ENCODE measurements around the gene NPY2R.

Gene NPY2R

DNA sequence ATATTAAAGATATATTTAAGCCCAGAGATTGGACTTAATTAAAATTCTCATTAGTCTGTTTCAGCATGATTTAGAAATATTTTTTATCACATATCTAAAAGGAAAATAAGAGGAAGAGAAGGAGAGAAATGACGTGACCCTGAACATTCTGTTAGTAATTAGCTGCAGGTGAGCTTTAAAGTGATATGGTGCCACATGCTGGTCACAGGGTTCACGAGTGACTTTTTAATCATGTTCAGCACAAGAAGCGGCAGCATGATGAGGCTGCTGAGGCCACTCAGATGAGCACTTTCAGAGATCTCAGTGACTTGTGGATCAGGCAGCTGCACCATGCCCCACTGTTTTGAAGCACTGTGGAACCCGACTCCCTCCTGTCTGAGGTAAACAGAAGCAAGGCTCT, 37.9 kb upstream of the NPY2R start:
- Histone ChIP-seq H2AFZ (ENCODE audit: low read length) (no peak overlapping the region), H3K4me1 (ENCODE audit: insufficient read depth, low read length, severe bottlenecking) (no peaks in the 10 kb centered on the region), H3K4me3 (ENCODE audit: low read depth, low read length, poor library complexity, severe bottlenecking) (no peak overlapping the region), H4K20me1 (ENCODE audit: insufficient read depth, low read length) (no peaks in the 10 kb centered on the region), H3K4me2 (ENCODE audit: low read length) (no peak overlapping the region), H3K9me2 (ENCODE audit: low read depth, low read length) (no peaks in the 10 kb centered on the region), H3K27me3 (ENCODE audit: insufficient read depth, low read length) (no peaks in the 10 kb centered on the region), H3K36me3 (ENCODE audit: insufficient read depth, low read length) (no peaks in the 10 kb centered on the region), H3K9me3 (ENCODE audit: low read length) (no peaks in the 10 kb centered on the region), H3F3A (ENCODE audit: insufficient read depth, low read length) (no peaks in the 10 kb centered on the region), H3K79me2 (ENCODE audit: insufficient read depth, low read length) (no peaks in the 10 kb centered on the region), H3K27ac (ENCODE audit: low read depth, low read length, poor library complexity, severe bottlenecking) (no peak overlapping the region), H3K9ac (ENCODE audit: low read length) (no peak overlapping the region)
- TF ChIP-seq EZH2 (IDR thresholded peaks at IDR 0.05; ENCODE audit: borderline replicate concordance, low read length) = no peak
- TF ChIP-seq, protein P1, sequence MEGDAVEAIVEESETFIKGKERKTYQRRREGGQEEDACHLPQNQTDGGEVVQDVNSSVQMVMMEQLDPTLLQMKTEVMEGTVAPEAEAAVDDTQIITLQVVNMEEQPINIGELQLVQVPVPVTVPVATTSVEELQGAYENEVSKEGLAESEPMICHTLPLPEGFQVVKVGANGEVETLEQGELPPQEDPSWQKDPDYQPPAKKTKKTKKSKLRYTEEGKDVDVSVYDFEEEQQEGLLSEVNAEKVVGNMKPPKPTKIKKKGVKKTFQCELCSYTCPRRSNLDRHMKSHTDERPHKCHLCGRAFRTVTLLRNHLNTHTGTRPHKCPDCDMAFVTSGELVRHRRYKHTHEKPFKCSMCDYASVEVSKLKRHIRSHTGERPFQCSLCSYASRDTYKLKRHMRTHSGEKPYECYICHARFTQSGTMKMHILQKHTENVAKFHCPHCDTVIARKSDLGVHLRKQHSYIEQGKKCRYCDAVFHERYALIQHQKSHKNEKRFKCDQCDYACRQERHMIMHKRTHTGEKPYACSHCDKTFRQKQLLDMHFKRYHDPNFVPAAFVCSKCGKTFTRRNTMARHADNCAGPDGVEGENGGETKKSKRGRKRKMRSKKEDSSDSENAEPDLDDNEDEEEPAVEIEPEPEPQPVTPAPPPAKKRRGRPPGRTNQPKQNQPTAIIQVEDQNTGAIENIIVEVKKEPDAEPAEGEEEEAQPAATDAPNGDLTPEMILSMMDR (IDR thresholded peaks at IDR 0.05; ENCODE audit: low read length) = no peak

GRCh38 chr4:155173371-155173770, 35.1 kb upstream of the NPY2R start:
- H3K27me3 ChIP-seq (ENCODE audit: insufficient read depth, low read length) = no peaks in the 10 kb centered on the region
- no peaks in the 10 kb centered on the region for H3K9me2 ChIP-seq (ENCODE audit: low read depth, low read length)
- no peaks in the 10 kb centered on the region for H3K9me3 ChIP-seq (ENCODE audit: low read length)
- H3K4me3 ChIP-seq (ENCODE audit: low read depth, low read length, poor library complexity, severe bottlenecking) = no peak overlapping the region
- H3K36me3 ChIP-seq (ENCODE audit: insufficient read depth, low read length) = no peaks in the 10 kb centered on the region
- H3K4me2 ChIP-seq (ENCODE audit: low read length) = no peak overlapping the region
- H3K9ac ChIP-seq (ENCODE audit: low read length) = no peak overlapping the region
- TF ChIP-seq, protein P1 (IDR thresholded peaks at IDR 0.05; ENCODE audit: low read length) = no peak
- TF ChIP-seq EZH2 (IDR thresholded peaks at IDR 0.05; ENCODE audit: borderline replicate concordance, low read length) = no peak
- H2AFZ ChIP-seq (ENCODE audit: low read length) = no peak overlapping the region
- no peaks in the 10 kb centered on the region for H3K79me2 ChIP-seq (ENCODE audit: insufficient read depth, low read length)
- H4K20me1 ChIP-seq (ENCODE audit: insufficient read depth, low read length) = no peaks in the 10 kb centered on the region
- no peaks in the 10 kb centered on the region for H3K4me1 ChIP-seq (ENCODE audit: insufficient read depth, low read length, severe bottlenecking)
- H3F3A ChIP-seq (ENCODE audit: insufficient read depth, low read length) = no peaks in the 10 kb centered on the region
- no peak overlapping the region for H3K27ac ChIP-seq (ENCODE audit: low read depth, low read length, poor library complexity, severe bottlenecking)

DNA sequence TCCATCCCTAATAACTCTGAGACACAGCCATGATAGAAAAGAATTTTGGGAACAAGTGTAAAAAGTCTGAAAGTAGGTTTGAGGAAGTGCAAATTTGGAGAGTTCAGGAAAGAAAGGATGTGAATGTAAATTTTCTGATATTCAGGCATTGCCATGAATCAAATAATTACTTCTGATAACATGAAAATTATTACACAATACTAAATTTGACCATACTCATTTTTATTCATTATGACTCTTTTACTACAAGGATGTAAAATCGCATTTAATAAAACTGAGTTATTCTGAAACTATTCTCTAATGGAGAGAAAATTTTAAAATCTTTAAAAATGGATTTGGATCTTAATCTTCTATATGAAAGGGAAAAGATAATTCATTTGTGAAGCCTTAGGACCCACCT, 33.8 kb upstream of the NPY2R start:
- Histone ChIP-seq H3K79me2 (ENCODE audit: insufficient read depth, low read length) (no peaks in the 10 kb centered on the region), H3K9me3 (ENCODE audit: low read length) (no peaks in the 10 kb centered on the region), H3K9me2 (ENCODE audit: low read depth, low read length) (no peaks in the 10 kb centered on the region), H3K9ac (ENCODE audit: low read length) (no peak overlapping the region), H2AFZ (ENCODE audit: low read length) (no peak overlapping the region), H3K27ac (ENCODE audit: low read depth, low read length, poor library complexity, severe bottlenecking) (no peak overlapping the region), H4K20me1 (ENCODE audit: insufficient read depth, low read length) (no peaks in the 10 kb centered on the region), H3K4me1 (ENCODE audit: insufficient read depth, low read length, severe bottlenecking) (no peaks in the 10 kb centered on the region), H3K36me3 (ENCODE audit: insufficient read depth, low read length) (no peaks in the 10 kb centered on the region), H3K4me2 (ENCODE audit: low read length) (no peak overlapping the region), H3K4me3 (ENCODE audit: low read depth, low read length, poor library complexity, severe bottlenecking) (no peak overlapping the region), H3F3A (ENCODE audit: insufficient read depth, low read length) (no peaks in the 10 kb centered on the region), H3K27me3 (ENCODE audit: insufficient read depth, low read length) (no peaks in the 10 kb centered on the region)
- TF ChIP-seq EZH2 (IDR thresholded peaks at IDR 0.05; ENCODE audit: borderline replicate concordance, low read length) = no peak
- TF ChIP-seq, protein P1 (IDR thresholded peaks at IDR 0.05; ENCODE audit: low read length) = no peak
